MCF 10A (cell line): ENCODE data around the gene ZNF37A. TPM values are rescaled to one million over a fixed set of nuclear protein-coding genes. Genes with fewer than 3 reads are reported as not detected.

Experiments used
- BruUV-seq: library from RNA; stranded (reverse); fragments of 400-500 nt; replicated peaks from 2 replicates; lab custom pipeline; 2021; lab: Mats Ljungman, UMichigan
- CTCF ChIA-PET: fragments of 300-600 bp; sonication (Branson Sonifier 250); formaldehyde crosslinking; extraction: SDS; loops from one replicate; lab custom pipeline; 2021; ENCODE audit warnings: antibody characterized with exemption, inconsistent platforms; lab: Yijun Ruan, JAX
- POLR2A ChIA-PET: fragments of 300-600, 350-650 bp; sonication (Branson Sonifier 250); formaldehyde crosslinking; extraction: SDS; loops from one replicate; lab custom pipeline; 2020; ENCODE audit warnings: antibody characterized with exemption, inconsistent platforms; lab: Yijun Ruan, JAX
- DNase-seq: peaks from one replicate; pipeline ENCODE4 v3.0.0-alpha.2; 2018; ENCODE audit not compliant: unreplicated experiment
- H3K27ac Mint-ChIP-seq: one replicate; pipeline ENCODE4 v1.8.0; 2022; ENCODE audit warnings: mild to moderate bottlenecking, low read depth, mixed read lengths; ENCODE audit not compliant: unreplicated experiment
- H3K27me3 Mint-ChIP-seq: one replicate; pipeline ENCODE4 v1.8.0; 2022; ENCODE audit warnings: mixed read lengths; ENCODE audit not compliant: insufficient read depth, unreplicated experiment
- H3K36me3 Mint-ChIP-seq: one replicate; pipeline ENCODE4 v1.8.0; 2022; ENCODE audit warnings: mild to moderate bottlenecking, moderate library complexity, mixed read lengths; ENCODE audit not compliant: insufficient read depth, unreplicated experiment
- H3K4me1 Mint-ChIP-seq: one replicate; pipeline ENCODE4 v1.8.0; 2022; ENCODE audit warnings: mixed read lengths; ENCODE audit not compliant: insufficient read depth, unreplicated experiment
- H3K4me3 Mint-ChIP-seq: one replicate; pipeline ENCODE4 v1.8.0; 2022; ENCODE audit warnings: mild to moderate bottlenecking, moderate library complexity, mixed read lengths; ENCODE audit not compliant: unreplicated experiment
- H3K9me3 Mint-ChIP-seq: one replicate; pipeline ENCODE4 v1.8.0; 2022; ENCODE audit warnings: mixed read lengths; ENCODE audit not compliant: unreplicated experiment
- intact Hi-C: fragments of 100-400 bp; cut with micrococcal nuclease; formaldehyde crosslinking; loops from 2 replicates; pipeline ENCODE4 v1.14.1; 2022
- total RNA-seq: library from RNA; stranded (reverse); gene quantifications from 2 replicates; pipeline ENCODE4 v1.2.3, GENCODE V29; 2022
- TF ChIP-seq, protein P1 (sequence below): fragments of 200-600 bp; IDR thresholded peaks from one replicate; pipeline ENCODE4 v1.8.0; 2022; ENCODE audit warnings: antibody characterized with exemption, mild to moderate bottlenecking; ENCODE audit not compliant: unreplicated experiment

The ZNF37A gene
- total RNA-seq, 1 experiment from 2014 or later, result 52.3 TPM

DNA sequence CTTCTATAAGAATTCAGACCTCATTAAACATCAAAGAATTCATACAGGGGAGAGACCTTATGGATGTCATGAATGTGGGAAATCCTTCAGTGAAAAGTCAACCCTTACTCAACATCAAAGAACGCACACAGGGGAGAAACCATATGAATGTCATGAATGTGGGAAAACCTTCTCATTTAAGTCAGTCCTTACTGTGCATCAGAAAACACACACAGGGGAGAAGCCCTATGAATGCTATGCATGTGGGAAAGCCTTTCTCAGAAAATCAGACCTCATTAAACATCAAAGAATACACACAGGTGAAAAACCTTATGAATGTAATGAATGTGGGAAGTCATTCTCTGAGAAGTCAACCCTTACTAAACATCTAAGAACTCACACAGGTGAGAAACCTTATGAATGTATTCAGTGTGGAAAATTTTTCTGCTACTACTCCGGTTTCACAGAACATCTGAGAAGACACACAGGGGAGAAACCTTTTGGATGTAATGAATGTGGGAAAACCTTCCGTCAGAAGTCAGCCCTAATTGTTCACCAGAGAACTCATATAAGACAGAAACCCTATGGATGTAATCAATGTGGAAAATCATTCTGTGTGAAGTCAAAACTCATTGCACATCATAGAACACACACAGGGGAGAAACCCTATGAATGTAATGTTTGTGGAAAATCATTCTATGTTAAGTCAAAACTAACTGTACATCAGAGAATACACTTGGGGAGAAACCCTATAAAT, 24.1 kb downstream of the ZNF37A start:
- ChIA-PET POLR2A (no interaction called here), CTCF (no interaction called here)
- H3K27ac Mint-ChIP-seq, result no peak overlapping the region
- DNase-seq, result peak; percentile 27
- H3K4me1 Mint-ChIP-seq, result no peaks in the 10 kb centered on the region
- TF ChIP-seq, protein P1, sequence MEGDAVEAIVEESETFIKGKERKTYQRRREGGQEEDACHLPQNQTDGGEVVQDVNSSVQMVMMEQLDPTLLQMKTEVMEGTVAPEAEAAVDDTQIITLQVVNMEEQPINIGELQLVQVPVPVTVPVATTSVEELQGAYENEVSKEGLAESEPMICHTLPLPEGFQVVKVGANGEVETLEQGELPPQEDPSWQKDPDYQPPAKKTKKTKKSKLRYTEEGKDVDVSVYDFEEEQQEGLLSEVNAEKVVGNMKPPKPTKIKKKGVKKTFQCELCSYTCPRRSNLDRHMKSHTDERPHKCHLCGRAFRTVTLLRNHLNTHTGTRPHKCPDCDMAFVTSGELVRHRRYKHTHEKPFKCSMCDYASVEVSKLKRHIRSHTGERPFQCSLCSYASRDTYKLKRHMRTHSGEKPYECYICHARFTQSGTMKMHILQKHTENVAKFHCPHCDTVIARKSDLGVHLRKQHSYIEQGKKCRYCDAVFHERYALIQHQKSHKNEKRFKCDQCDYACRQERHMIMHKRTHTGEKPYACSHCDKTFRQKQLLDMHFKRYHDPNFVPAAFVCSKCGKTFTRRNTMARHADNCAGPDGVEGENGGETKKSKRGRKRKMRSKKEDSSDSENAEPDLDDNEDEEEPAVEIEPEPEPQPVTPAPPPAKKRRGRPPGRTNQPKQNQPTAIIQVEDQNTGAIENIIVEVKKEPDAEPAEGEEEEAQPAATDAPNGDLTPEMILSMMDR, result no peak
- peaks cover 92% of the 10 kb centered on the region for H3K36me3 Mint-ChIP-seq
- no peaks in the 10 kb centered on the region for H3K27me3 Mint-ChIP-seq
- H3K9me3 Mint-ChIP-seq, result peaks cover 26% of the 10 kb centered on the region
- H3K4me3 Mint-ChIP-seq, result no peak overlapping the region
- intact Hi-C loops, result no loop called here
- BruUV-seq, result TSS peak; percentile 1

DNA sequence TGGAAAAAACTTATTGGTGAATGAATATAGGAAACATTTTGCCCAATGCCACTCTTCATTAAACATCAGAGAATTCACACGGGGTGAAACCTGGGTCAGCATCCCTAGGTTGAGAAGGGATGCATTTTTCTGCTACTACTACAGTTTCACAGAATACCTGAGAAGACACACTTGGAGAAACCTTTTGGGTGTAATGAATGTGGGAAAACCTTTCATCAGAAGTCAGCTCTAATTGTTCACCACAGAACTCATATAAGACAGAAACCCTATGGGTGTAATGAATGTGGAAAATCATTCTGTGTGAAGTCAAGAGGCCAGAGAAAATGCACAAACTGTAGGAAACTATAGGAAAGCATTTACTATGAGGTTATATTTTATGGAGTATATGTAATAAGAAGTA, 24.9 kb downstream of the ZNF37A start:
- intact Hi-C loops, result no loop called here
- POLR2A ChIA-PET, result no interaction called here

DNA sequence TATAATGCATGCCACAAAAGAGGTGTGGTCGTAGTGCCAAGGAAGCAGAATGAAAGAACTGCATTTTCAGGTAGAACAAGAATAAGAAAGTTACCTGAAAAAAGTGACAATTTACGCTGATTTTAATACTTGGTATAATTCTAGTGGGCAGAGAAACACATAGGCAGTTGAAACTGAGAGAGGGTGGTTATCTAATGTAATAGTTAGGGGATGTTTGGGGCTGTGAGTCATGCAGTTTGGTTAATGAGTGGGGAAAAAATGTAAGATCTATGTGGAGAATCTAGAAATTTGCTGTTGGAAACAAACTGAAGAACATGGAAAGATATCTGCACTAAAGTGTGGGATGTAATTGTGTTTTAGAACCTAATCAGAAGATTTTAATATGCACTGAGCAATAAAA, 33.7 kb downstream of the ZNF37A start:
- intact Hi-C loops, result no loop called here
- TF ChIP-seq, protein P1, result no peak
- ChIA-PET POLR2A (no interaction called here), CTCF (no interaction called here)
- H3K27ac Mint-ChIP-seq, result no peak overlapping the region
- no peak for DNase-seq
- peaks cover 4% of the 10 kb centered on the region for H3K36me3 Mint-ChIP-seq
- H3K4me3 Mint-ChIP-seq, result no peak overlapping the region
- H3K27me3 Mint-ChIP-seq, result no peaks in the 10 kb centered on the region
- H3K9me3 Mint-ChIP-seq, result peaks cover 49% of the 10 kb centered on the region
- H3K4me1 Mint-ChIP-seq, result no peaks in the 10 kb centered on the region
- no TSS peak for BruUV-seq

More for the DNA sequence above, 24.9 kb downstream of the ZNF37A start:
- Mint-ChIP-seq H3K36me3 (peaks cover 86% of the 10 kb centered on the region), H3K27ac (no peak overlapping the region), H3K4me1 (no peaks in the 10 kb centered on the region), H3K4me3 (no peak overlapping the region), H3K27me3 (no peaks in the 10 kb centered on the region), H3K9me3 (peaks cover 25% of the 10 kb centered on the region)
- CTCF ChIA-PET, result no interaction called here
- no peak for DNase-seq
- TF ChIP-seq, protein P1, result no peak
- no TSS peak for BruUV-seq

DNA sequence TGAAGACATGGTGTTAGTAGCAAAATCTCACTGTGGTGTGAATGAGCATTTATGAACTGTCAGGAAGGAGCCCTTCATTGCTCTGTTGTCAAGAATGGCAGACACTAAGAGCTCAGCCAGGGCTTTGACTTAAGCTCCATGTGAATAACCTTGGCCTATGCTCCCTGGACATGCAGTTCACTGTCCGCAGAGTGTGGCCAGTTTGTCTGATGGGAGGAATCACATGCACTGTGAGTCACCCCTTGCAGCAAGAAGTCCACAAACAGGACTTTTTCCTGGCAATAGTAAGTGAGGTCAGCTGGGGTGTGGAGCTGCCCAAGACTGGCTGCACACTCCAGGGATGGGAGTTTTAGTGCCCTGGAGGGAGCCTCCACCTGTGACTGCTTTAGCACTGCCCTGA, 49.5 kb downstream of the ZNF37A start:
- Mint-ChIP-seq H3K36me3 (no peaks in the 10 kb centered on the region), H3K4me1 (no peaks in the 10 kb centered on the region), H3K27ac (no peak overlapping the region), H3K27me3 (no peaks in the 10 kb centered on the region), H3K9me3 (peaks cover 30% of the 10 kb centered on the region), H3K4me3 (no peak overlapping the region)
- ChIA-PET POLR2A (no interaction called here), CTCF (no interaction called here)
- TF ChIP-seq, protein P1, result no peak
- BruUV-seq, result no TSS peak
- DNase-seq, result no peak
- intact Hi-C loops, result no loop called here
